Measurements from ENCODE around the gene AURKAIP1. TPM values are rescaled to one million over a fixed set of nuclear protein-coding genes. Genes with fewer than 3 reads are reported as not detected.
"Not testable (repeated sequence)": the region's sequence is repeated elsewhere in the genome, so short reads cannot be mapped to it uniquely, and the experiment has no call there.

The AURKAIP1 gene
- total RNA-seq, 1 donor from 2014 or later: 106 TPM

DNA sequence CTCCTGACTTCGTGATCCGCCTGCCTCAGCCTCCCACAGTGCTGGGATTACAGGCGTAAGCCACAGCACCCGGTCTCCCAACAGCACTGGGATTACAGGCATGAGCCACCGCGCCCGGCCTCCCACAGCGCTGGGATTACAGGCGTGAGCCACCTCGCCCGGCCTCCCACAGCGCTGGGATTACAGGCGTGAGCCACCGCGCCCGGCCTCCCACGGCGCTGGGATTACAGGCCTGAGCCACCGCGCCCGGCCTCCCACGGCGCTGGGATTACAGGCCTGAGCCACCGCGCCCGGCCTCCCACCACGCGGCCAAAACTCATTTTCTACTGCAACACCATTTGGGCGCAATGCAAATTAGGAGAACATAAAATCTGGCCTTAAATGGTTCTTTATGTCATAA lies 10.3 kb upstream of the AURKAIP1 start:
- not testable (repeated sequence) for DNase-seq

DNA sequence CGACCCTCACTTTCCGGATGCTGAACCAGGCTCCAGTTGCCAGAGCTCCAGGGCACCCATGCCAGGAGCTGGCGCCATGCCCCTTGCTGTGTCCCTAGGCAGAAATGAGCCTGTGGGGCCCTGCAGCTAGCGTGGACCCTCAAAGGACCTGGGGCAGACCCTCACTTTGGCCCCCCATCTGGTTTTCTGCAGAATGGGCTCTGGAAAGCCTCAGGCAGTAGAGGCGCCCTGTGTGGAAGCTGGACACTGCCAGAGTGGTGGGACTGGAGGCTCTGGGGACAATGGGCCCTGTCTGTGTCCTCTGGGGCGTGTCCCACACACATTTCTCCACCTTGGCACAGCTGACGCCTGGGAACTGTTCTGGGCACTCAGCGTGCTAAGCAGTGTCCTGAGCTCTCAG lies 6.3 kb upstream of the AURKAIP1 start:
- no peak for DNase-seq

DNA sequence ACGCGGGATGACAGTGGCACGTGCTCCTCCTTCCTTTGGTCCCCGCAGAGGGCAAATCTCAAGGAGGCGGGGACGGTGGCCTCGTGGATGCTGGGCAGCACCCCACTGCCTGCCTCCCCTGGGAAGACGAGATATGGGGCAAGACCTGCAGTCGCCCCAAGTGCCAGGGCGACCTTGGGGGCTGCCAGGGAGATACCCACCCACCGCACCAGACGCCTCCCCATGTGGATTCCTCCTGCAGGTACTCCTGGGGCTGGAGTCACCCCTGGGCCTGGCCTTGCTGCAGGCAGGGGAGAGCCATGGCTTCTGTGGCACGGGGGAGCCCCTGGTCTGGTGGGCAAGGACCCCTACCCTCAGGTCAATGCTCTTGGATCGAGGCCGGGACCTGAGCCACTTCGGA lies 5.9 kb upstream of the AURKAIP1 start:
- DNase-seq: no peak

DNA sequence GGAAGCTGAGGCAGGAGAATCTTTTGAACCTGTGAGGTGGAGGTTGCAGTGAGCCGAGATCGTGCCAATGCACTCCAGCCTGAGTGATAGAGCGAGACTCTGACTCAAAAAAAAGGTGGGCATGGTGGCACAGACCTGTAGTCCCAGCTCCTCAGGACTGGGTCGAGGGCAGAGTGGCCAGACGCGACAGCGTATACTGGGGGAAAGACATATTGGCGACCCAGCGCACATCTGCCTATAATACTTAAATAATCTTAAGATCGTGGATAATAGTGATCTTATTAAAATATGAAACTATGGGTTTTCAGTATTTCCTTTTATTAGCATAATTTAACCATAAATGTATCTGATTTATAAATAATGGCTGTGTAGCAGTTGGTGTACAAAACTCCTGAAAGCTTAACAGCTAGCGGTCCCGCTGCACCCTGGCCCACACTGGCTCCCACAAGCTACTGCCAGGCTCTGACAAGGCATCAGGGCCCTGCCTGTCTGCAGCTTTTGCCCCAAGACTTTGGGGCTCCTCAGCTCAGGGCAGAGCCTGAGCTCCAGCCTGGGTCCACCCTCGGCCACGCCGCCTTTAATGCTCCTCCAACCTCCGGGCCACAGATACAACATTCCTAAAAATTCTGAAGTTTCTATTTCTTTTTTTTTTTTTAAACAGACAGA lies 2.7 kb upstream of the AURKAIP1 start:
- no peak for DNase-seq

DNA sequence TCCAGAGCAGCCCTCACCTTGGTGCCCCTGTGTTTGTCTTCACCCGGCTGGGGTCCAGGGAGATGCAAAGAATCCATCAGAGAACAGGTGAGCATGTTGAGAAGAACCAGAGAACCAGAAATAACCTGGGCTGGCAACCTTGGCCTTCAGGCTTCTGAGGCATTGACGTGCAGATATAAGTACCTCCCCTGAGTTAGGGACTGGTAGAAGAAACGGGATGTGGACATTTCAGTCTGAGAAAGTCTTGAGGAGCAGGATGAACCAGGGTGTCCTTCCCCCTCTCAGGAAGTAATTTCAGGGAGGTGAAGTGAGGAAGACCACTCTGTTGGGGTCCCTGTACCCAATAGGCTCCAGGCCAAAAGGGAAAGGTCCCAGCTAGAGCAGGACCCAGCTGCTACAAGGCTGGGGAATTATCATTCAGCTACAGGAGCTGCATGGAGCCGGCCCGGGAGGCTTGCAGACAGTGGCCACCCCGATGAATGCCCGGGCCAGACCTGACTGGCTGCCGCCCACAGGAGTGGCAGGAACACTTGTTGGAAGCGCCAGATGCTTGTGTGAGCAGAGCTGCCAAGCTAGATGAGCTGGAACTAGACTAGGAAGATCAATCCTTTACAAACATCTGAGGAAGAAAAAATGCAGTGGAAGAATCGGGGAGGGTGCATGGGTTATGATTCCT lies 1.7 kb upstream of the AURKAIP1 start:
- no peak for DNase-seq

DNA sequence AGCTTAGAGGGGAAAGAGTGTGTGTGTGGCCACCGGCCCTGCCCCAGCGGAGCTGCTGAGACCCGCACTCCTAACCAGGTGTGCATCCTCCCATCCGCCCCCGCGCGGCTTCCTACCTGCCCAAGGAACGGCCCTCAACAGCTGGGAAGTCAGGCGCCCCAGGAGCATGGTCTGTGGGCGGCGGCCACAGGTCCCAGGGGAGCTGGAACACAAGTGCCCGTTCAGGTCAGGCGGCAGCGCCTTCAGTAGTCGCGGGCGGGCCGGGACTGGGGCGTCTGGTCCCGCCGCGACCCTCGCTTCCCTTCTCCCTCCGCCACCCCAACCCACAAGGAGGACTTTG lies 448 bp downstream of the AURKAIP1 start:
- DNase-seq: peak; percentile 32

DNA sequence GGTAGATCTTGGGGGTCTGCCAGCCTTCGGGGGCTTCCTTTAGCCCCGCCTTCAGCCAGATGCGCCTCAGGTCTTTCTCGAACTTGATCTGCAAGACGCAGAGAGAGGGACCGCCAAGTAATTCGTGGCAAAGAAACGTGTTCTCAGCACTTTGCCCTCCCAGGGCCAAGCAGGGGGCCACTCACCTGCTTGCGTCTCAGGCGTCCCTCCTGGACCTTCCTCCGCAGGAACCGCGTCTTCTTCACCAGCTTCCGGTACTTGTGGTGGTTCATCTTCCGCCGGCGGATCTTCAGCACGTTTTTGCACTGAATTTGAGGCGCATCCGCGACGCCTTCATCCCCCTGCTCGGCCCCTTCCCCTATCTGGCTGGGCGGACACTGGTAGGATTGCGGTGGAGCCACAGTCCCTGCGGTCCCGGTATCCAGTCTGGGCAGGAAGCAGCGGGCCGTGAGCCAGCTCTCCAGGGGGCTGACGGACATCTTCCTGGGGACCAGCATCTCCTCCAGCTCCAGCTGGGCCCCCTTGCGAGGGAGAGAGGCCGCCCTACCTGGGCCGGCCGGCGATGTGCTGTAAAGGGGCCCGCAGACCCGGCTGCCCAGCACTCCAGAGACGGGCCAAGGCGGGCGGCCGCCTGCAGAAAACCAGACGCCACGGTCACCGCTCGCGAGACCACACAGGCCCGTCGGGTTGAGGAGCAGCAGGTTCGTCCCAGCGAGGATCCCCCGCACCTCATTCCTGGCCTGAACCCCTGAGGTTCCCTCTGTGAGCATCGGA lies 1.0 kb downstream of the AURKAIP1 start:
- DNase-seq: peak; percentile 25

DNA sequence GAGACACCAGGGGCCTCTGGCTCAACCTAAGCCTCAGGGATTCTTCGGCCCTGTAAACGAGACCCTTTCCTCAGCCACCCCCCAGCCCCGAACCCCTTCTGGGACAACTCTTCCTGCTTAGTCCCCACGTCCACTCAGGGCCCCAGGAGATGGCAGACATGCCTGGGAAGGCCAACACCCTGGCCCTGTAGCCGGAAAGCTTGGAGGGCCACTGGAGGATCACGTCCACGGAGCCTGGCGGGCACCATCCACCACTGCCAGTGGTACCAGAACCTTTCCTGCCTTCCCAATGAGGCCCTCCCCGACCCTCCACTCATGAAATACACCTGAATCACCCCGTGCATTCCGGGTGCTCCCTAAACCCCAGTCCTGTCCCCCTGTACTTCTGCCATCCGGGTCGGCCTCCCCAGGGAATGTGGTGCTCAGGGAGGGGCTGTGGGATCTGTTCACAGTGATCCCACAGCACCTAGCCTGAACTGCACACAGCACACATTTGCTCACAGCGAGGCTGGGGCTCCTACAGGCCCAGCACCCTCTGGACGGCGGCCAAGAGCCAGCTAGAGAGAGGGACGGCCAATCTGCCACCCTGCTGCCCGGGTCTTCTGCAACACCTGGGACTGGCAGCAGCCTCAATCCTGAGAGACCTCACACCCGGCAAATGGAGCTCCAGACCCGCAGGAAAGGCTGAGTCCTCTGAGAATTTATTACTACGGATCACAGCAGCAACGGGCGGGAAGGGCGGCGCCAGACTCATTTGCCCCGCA lies 1.8 kb downstream of the AURKAIP1 start:
- no peak for DNase-seq

DNA sequence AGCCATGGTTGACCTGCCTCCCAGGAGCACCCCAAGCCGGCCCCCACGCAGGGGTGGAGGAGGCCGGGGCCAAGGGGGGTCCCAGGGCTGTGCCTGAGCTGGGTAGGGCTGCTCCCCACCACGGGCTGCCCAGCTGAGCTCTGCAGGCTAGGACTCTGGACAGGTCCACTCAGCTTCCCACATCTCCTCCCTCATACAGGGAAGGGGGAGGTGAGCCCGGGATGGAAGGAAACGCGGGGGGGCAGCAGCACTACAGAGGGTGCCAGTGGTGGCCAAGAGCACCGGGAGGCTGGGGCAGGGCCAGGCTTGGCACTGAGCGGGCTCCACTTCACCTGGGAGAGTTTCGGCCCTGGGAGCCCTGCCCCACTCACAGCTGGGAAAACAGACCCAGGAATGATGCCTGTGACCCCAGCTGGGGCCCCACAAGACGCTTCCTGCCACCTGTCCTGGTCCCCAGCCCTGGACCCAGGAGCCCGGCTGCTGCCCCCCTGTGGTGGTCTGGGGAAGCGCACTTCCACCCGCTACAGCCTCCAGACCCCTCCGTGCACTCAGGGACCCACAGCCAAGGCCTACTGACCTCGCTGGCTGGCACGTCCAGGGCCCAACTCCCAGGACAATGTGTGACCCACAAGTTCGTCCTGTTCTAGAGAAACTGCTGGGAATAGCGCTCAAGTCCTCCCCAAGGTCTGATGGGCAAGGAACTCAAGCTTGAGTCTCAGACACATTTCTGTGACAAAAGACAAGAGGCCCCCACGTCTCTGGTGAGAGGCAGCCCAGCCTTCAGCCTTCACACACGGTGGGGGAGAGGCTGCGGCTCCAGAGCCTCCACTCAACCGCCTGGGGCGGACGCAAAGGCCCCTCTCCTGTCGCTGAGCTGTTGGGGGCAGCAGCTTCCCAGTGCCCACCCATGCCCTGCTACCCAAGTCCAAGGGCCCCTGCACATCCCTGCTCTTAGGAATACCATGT lies 3.0 kb downstream of the AURKAIP1 start:
- DNase-seq: peak; percentile 77

DNA sequence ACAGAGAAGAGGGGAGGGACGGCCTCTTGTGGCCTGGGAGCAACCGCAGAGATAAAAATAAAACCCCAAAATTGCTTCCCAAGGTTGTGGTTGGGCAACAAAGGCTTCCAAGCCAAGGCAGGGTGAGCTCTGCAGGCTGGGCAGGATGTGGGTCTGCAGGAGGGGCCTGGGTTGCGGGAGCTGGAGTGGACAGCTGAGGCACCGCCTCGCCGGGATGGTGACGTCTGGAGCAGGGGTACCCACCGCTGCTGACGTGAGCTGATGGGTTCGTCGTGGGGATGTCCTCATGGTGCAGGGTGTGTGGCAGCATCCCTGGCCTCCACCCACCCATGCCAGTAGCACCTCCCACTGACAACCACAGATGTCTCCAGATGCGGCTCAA lies 3.7 kb downstream of the AURKAIP1 start:
- no peak for DNase-seq

DNA sequence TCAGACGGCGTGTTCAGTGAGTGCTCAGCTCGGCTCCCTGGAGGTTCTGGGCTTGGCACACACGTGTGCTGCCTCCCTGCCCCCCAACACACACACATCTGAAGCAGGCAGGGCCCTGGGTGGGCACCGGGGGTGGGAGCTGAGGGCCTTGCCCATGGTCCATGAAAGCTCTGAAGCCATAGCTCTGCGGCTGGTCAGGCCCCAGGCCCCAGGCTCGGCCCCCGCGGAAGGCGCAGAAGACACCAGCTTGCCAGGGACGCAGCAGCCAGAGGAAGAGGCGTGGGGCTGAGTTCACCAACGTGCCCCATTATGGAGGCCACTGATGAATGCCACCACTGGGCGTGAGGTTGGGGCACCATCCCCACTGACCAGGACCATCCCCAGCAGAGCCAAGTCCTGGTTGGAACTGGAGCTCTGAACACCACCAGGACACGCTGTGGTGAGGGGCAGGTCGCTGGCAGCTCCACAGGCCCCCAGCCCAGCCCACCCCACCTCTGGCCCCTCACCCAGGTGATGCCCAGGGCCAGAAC lies 4.2 kb downstream of the AURKAIP1 start:
- no peak for DNase-seq

DNA sequence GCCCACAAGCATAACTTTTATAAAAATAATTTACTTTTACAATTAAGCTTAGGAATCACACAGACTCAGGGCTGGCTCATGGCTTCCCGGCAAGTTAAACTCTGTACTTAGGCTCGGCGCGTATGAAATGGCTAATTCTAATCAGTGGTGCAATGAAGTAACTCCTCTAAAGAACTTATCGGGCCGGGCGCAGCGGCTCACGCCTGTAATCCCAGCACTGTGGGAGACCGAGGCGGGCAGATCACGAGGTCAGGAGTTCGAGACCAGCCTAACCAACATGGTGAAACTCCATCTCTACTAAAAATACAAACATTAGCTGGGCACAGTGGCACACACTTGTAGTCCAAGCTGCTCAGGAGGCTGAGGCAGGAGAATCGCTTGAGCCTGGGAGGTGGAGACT lies 4.9 kb downstream of the AURKAIP1 start:
- not testable (repeated sequence) for DNase-seq

DNA sequence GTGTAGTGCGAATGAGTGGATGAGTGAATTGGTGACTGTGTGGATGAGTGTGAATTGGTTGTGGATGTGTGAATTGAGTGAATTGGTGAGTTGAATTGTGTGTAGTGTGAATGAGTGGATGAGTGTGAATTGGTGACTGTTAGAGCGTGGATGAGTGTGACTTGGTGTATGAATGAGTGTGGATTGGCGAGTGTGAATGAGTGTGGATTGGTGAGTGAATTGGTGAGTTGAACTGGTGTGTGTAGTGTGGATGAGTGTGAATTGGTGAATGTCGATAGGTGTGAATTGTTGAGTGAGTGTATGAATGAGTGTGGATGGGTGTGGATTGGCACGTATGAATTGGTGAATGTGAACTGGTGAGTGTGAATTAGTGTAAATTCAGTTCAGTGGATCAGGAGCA lies 7.7 kb downstream of the AURKAIP1 start:
- DNase-seq: no peak

DNA sequence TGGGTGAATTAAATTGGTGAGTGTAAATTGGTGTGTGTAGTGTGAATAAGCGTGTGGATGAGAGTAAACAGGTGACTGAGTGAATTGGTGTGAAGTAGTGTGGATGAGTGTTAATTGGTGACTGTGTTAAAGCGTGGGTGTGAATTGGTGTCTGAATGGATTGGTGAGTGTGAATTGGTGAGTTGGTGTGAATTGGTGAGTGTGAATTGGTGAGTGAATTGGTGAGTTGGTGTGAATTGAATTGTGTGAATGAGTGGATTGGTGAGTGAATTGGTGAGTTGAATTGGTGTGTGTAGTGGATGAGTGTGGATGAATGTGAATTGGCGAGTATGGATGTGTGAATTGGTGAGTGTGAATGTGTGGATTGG lies 8.3 kb downstream of the AURKAIP1 start:
- no peak for DNase-seq

DNA sequence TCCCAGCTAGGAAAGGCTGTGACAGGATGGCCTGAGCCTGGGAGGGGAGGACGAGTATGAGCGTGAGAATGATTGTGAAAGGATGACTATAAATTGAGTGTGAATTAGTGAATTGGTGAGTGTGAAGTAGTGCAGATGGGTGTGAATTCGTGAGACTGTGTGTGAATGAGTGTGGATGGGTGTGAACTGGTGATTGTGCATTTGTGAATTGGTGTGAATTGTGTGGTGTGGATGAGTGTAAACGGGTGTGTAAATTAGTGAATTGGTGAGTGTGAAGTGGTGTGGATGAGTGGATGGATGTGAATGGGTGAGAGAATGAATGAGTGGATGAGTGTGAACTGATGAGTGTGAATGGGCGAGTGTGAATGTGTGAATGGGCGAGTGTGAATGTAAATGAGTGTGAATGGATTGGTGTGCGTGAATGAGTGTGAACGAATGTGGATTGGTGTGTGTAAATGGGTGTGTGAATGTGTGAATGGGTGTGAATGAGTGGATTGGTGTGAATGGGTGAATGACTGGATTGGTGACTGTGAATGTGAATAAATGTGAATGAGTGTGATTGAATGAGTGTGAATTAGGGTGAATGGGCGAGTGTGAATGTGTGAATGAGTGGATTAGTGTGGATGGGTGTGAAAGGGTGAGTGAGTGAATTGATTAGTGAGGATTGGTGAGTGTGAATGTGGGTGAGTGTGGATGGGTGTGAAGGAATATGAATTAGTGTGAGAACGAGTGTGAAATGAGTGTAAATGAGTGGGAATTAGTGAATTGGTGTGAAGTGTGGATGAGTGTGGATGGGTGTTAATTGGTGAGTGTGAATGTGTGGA lies 8.9 kb downstream of the AURKAIP1 start:
- no peak for DNase-seq

DNA sequence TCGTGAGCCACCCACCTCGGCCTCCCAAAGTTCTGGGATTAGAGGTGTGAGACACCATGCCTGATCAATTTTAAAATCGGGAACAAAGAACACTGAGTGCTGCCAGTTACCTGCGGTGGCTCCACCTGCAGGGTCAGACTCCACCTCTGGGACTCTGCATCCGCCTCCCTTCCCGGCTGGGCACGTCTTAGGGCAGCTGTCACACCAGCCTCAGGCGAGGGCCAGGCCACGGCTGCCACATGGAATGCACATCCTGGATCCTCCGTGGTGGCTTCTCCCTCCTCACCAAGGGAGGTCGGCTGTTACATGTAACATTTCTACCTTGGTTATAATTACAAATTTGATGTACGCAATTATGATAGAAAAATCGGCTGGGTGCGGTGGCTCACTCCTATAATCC lies 10.7 kb downstream of the AURKAIP1 start:
- no peak for DNase-seq

DNA sequence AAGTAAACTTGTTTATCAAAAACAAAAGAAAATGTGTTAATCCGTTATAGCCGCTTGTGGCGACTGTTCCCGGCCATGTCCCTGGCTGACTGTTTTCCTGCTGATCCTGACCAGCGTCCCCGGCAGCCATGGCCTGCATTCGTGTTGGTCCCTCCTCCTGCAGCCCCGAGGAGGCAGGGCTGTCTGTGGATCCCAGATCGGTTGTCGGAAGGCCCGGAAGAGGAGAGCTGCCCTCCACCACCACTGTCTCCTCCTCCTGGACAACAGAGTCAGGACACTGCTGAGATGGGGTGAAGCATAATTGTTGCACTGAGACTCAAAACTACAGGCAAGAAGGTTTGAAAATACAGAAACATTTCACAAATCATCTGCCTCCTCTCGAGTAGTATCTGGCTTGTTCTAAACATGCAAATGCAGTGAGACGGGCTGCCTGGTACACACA lies 13.0 kb downstream of the AURKAIP1 start:
- DNase-seq: peak; percentile 32

DNA sequence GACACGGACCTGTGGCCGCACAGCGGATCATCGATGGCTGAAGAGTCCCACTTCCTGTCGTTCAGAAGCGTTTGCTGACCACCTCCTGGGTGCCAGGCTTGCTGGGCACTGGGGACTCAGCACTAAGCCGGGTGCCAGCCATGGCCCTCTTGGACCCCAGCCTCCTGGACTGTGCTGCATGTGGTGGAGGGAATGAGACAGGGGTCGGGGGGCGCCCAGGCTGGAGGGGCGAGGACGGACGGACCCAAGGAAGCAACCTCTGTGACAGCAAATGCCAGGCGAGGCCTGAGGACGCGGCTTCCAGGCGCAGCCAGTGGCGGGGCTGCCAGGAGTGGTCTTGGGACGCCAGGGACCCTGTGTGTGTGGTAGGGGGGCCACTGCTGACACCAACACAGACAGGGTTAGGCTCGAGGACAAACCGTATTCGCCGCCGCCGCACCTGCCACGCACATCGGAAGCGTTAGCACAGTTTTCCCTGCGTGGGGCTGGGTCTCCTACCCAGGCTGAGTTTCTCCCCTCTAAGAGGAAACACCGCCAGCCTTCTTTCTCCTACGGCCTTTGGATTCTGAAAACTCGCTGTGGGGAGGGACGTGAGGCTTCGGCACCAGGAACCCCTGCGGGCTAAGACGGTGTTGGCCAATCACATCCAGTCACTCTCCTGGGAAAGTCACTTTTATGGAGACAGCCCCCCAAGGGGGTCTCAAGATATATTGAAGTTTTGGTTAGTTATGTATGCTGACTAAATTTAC lies 13.6 kb downstream of the AURKAIP1 start:
- DNase-seq: no peak

DNA sequence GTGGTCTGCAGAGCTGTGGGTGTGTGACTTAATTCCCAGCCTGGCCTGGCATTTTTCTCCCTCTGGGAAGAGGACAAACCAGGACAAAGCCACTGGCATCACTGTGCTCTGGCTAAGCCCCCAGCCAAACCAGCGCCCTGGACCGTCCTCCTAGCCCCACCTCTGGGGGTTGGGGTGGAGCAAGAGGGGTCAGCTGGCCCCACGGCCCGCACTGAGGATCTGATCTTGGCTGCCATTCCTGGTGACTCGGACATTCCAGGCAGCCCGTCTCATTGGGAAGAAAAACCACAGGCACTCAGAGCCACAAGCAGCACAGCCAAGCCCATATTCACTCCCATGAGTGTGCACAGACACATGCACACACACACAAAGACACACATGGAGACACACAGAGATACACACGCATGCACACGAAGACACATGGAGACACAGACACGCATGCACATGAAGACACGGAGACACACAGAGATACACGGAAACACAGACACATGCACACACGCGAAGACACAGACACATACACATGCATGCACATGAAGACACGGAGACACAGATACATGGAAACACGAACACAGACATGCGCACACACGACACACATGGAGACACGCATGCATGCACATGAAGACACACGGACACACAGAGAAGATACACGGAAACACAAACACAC lies 14.4 kb downstream of the AURKAIP1 start:
- no peak for DNase-seq
